GM12892 (cell line): Measurements from ENCODE around the gene TRIM8.

Experiments used
- POLR2A ChIP-seq: IDR thresholded peaks from 2 replicates; pipeline ENCODE4 v1.6.1; 2011; ENCODE audit warnings: low read depth, low read length, control low read depth
- TAF1 ChIP-seq: IDR thresholded peaks from 2 replicates; pipeline ENCODE4 v1.6.1; 2011; ENCODE audit warnings: low read depth, mild to moderate bottlenecking, control low read depth, low read length, borderline replicate concordance

DNA sequence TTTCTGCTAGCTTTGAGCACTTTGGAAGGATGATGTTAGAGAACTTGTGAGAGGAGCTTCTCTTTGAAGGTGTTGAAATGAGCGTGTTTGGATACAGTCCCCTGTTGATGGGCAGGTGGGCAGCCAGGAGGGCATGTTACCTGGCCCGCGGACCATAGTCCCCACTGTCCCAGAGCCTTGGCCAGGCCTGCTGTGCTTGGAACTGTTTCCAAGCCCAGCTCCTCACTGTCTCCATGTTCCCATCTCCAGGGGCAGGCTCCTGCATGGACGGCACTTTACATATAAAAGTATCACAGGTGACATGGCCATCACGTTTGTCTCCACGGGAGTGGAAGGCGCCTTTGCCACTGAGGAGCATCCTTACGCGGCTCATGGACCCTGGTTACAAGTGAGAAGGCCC lies 27.2 kb upstream of the TRIM8 start:
- TF ChIP-seq TAF1 (no peak), POLR2A (no peak)
